Transverse colon (tissue), 4 donors: Measurements from ENCODE around the gene CDS1.

Experiments
- CTCF ChIP-seq, 5 experiments: fragments of 200-600 bp in 3 of 5; fragments of 450-650 bp in 2 of 5; sonication (generic) in 3 of 5; IDR thresholded peaks; 1 replicate in 2 of 5; 2 replicates in 3 of 5; pipeline ENCODE4 v1.5.1; 2016 to 2017; ENCODE audit warnings: antibody characterized with exemption in 5 of 5, inconsistent platforms in 3 of 5, mild to moderate bottlenecking in 2 of 5, moderate library complexity in 1 of 5
- EP300 ChIP-seq: sonication (generic); formaldehyde crosslinking; IDR thresholded peaks from one replicate; pipeline ENCODE4 v1.6.1; 2017; ENCODE audit warnings: antibody characterized with exemption, low read depth
- POLR2A ChIP-seq: fragments of 450-650 bp; IDR thresholded peaks from one replicate; pipeline ENCODE4 v1.6.1; 2016; ENCODE audit warnings: antibody characterized with exemption, mild to moderate bottlenecking, moderate library complexity
- POLR2AphosphoS5 ChIP-seq, 3 donors: sonication (generic); formaldehyde crosslinking; IDR thresholded peaks; one replicate each; pipeline ENCODE4 v1.6.1; 2016; ENCODE audit warnings: antibody characterized with exemption in 3 of 3

- TF ChIP-seq CTCF (IDR thresholded peaks at IDR 0.05) (no peak), POLR2A (no peak), POLR2AphosphoS5 (IDR thresholded peaks at IDR 0.05) (no peak), EP300 (no peak)
Observed at GRCh38 chr4:84569009-84569408, 13.9 kb upstream of the CDS1 start.
